ENCODE data around the gene BCAP31.

- TF ChIP-seq CTCF (IDR thresholded peaks at IDR 0.05) (no peak), ELF4 (CRISPR knock-in tag; IDR thresholded peaks at IDR 0.05; ENCODE audit: low read depth) (no peak), CREB1 (CRISPR knock-in tag; IDR thresholded peaks at IDR 0.05) (no peak), MAX (CRISPR knock-in tag; IDR thresholded peaks at IDR 0.05) (no peak), AFF4 (CRISPR knock-in tag; IDR thresholded peaks at IDR 0.05; ENCODE audit: borderline replicate concordance) (no peak), ESRRA (CRISPR knock-in tag; IDR thresholded peaks at IDR 0.05; ENCODE audit: borderline replicate concordance) (no peak), NFYB (CRISPR knock-in tag; conservative IDR thresholded peaks at IDR 0.05; ENCODE audit: low read depth) (no peak), TEAD4 (CRISPR knock-in tag; IDR thresholded peaks at IDR 0.05) (no peak), NR3C1 (CRISPR knock-in tag; conservative IDR thresholded peaks at IDR 0.05; ENCODE audit: low read depth) (no peak), RELA (CRISPR knock-in tag; IDR thresholded peaks at IDR 0.05; ENCODE audit: borderline replicate concordance) (no peak)
Observed at GRCh38 chrX:153769865-153770600, 45.8 kb upstream of the BCAP31 start.

Data from WTC11 (cell line).